ENCODE measurements around the gene SET. TPM values are rescaled to one million over a fixed set of nuclear protein-coding genes. Genes with fewer than 3 reads are reported as not detected.

SET gene
- total and polyA plus RNA-seq, 2 of the 13 experiments (the other 11 are each of a cell fraction or from before 2014, with no cell fraction given), result 94.2 to 611 TPM

GRCh38 chr9:128702949-128703615 lies 14.1 kb downstream of the SET start (continued):
- TF ChIP-seq THYN1 (CRISPR knock-in tag; IDR thresholded peaks at IDR 0.05; ENCODE audit: borderline replicate concordance, low read depth) (no peak), ZNF256 (CRISPR knock-in tag; conservative IDR thresholded peaks at IDR 0.05) (no peak), HIVEP1 (CRISPR knock-in tag; IDR thresholded peaks at IDR 0.05) (no peak), ZNF564 (CRISPR knock-in tag; IDR thresholded peaks at IDR 0.05) (no peak), SMAD3 (CRISPR knock-in tag; IDR thresholded peaks at IDR 0.05) (no peak), MIER2 (CRISPR knock-in tag; IDR thresholded peaks at IDR 0.05) (no peak), MZF1 (CRISPR knock-in tag; IDR thresholded peaks at IDR 0.05; ENCODE audit: borderline replicate concordance) (no peak), ZNF543 (CRISPR knock-in tag; IDR thresholded peaks at IDR 0.05) (no peak), CREBL2 (CRISPR knock-in tag; IDR thresholded peaks at IDR 0.05; ENCODE audit: borderline replicate concordance) (no peak), ZNF713 (CRISPR knock-in tag; IDR thresholded peaks at IDR 0.05) (no peak), CHCHD3 (CRISPR knock-in tag; IDR thresholded peaks at IDR 0.05) (no peak), ZNF570 (CRISPR knock-in tag; IDR thresholded peaks at IDR 0.05; ENCODE audit: borderline replicate concordance) (no peak), ZNF441 (CRISPR knock-in tag; IDR thresholded peaks at IDR 0.05; ENCODE audit: borderline replicate concordance) (no peak), NFE2 (CRISPR knock-in tag; IDR thresholded peaks at IDR 0.05) (no peak), GLI4 (CRISPR knock-in tag; IDR thresholded peaks at IDR 0.05; ENCODE audit: borderline replicate concordance) (peak; percentile 79; the same call in 1 of the 2 replicates), ZNF484 (CRISPR knock-in tag; IDR thresholded peaks at IDR 0.05; ENCODE audit: borderline replicate concordance, low read depth) (no peak), ZNF207 (IDR thresholded peaks at IDR 0.05; ENCODE audit: borderline replicate concordance) (no peak), MTA1 (CRISPR knock-in tag; IDR thresholded peaks at IDR 0.05; ENCODE audit: borderline replicate concordance) (no peak), JUND (CRISPR knock-in tag; IDR thresholded peaks at IDR 0.05) (no peak), POLR2AphosphoS2 (IDR thresholded peaks at IDR 0.05; ENCODE audit: low read depth, low read length) (no peak), TOPORS (CRISPR knock-in tag; IDR thresholded peaks at IDR 0.05) (no peak), KDM2A (CRISPR knock-in tag; IDR thresholded peaks at IDR 0.05; ENCODE audit: borderline replicate concordance, low read depth) (no peak), KLF6 (CRISPR knock-in tag; IDR thresholded peaks at IDR 0.05) (no peak), CEBPB (IDR thresholded peaks at IDR 0.05; ENCODE audit: borderline replicate concordance, low read depth, low read length) (no peak), ZHX2 (IDR thresholded peaks at IDR 0.05; ENCODE audit: low read depth) (no peak), ZHX2 (CRISPR knock-in tag; IDR thresholded peaks at IDR 0.05; ENCODE audit: borderline replicate concordance) (no peak), ZNF75D (CRISPR knock-in tag; IDR thresholded peaks at IDR 0.05; ENCODE audit: borderline replicate concordance) (no peak)
